ENCODE results near the gene VCL.

DNA sequence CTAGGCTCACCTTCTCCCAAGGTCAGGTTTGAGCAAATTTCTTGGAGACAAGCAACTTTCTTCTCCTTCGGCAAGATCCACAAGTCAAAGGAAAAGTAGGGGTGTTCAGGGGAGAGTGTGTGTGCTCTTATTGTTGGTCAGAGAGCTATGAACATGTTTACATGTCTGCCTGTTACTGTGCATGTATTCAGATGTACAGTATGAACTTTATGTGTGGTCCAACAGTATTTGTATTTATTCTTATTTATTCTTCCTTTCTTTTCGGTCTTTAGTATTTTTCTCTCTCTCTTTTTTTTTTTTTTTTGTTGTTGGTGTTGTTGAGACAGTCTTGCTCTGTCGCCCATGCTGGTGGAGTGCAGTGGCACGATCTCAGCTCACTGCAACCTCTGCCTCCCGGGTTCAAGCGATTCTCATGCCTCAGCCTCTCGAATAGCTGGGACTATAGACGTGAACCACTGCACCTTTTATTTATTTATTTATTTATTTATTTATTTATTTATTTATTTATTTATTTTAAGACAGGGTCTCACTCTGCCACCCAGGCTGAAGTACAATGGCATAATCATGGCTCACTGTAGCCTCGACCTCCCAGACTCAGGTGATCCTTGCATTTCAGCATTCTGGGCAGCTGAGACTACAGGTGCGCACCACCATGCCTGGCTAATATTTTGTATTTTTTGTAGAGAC lies 48.8 kb upstream of the VCL start:
- TF ChIP-seq, protein P1, sequence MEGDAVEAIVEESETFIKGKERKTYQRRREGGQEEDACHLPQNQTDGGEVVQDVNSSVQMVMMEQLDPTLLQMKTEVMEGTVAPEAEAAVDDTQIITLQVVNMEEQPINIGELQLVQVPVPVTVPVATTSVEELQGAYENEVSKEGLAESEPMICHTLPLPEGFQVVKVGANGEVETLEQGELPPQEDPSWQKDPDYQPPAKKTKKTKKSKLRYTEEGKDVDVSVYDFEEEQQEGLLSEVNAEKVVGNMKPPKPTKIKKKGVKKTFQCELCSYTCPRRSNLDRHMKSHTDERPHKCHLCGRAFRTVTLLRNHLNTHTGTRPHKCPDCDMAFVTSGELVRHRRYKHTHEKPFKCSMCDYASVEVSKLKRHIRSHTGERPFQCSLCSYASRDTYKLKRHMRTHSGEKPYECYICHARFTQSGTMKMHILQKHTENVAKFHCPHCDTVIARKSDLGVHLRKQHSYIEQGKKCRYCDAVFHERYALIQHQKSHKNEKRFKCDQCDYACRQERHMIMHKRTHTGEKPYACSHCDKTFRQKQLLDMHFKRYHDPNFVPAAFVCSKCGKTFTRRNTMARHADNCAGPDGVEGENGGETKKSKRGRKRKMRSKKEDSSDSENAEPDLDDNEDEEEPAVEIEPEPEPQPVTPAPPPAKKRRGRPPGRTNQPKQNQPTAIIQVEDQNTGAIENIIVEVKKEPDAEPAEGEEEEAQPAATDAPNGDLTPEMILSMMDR (IDR thresholded peaks at IDR 0.05) = no peak
- no peak for TF ChIP-seq POLR2A (IDR thresholded peaks at IDR 0.05)
